ENCODE results near the gene CD82.

- TF ChIP-seq CTCF (IDR thresholded peaks at IDR 0.05) (no peak), POLR2A (IDR thresholded peaks at IDR 0.05) (no peak)
Measured at GRCh38 chr11:44595006-44595405, 29.5 kb downstream of the CD82 start.
